Esophagus muscularis mucosa (tissue), 3 donors: Measurements from ENCODE around the gene TNRC18.

Experiments used
- CTCF ChIP-seq, 3 experiments: fragments of 200-600 bp in 2 of 3; fragments of 450-650 bp in 1 of 3; sonication (generic) in 2 of 3; IDR thresholded peaks; one replicate each; pipeline ENCODE4 v1.5.1; 2017 to 2019; ENCODE audit warnings: antibody characterized with exemption in 3 of 3, mild to moderate bottlenecking in 2 of 3, moderate library complexity in 1 of 3
- POLR2A ChIP-seq: fragments of 450-650 bp; IDR thresholded peaks from one replicate; pipeline ENCODE4 v1.6.1; 2017; ENCODE audit warnings: antibody characterized with exemption, moderate library complexity, mild to moderate bottlenecking, low read depth
- POLR2AphosphoS5 ChIP-seq, 2 donors: sonication (generic); formaldehyde crosslinking; IDR thresholded peaks; one replicate each; pipeline ENCODE4 v1.6.1; 2017; ENCODE audit warnings: antibody characterized with exemption in 2 of 2

- TF ChIP-seq POLR2AphosphoS5 (IDR thresholded peaks at IDR 0.05) (no peak), POLR2A (no peak), CTCF (IDR thresholded peaks at IDR 0.05) (no peak)
These were observed 134.3 kb downstream of the TNRC18 start for GRCh38 chr7:5289355-5289754.
